ENCODE measurements around the gene P3H1.
A peak's percentile ranks its signal among the peaks of the same experiment; 100 is the strongest.
"Not testable (repeated sequence)": the region's sequence is repeated elsewhere in the genome, so short reads cannot be mapped to it uniquely, and the experiment has no call there.

P3H1 gene

GRCh38 chr1:42766741-42767509, at the start of gene P3H1, which contains the start of gene C1orf50:
TSS of gene P3H1 (minus strand) at chr1:42767028. CDS start at chr1:42766971, 57 bp downstream.
TSS of gene C1orf50 (plus strand) at chr1:42767249. CDS start at chr1:42767312, 63 bp downstream.
- peak; percentile 100 for DNase-seq

GRCh38 chr1:42815941-42816584, 49.2 kb upstream of the P3H1 start:
- peak; percentile 52 for DNase-seq

- not testable (repeated sequence) for DNase-seq
Observed at GRCh38 chr1:42814815-42815214, 48.0 kb upstream of the P3H1 start.

GRCh38 chr1:42807056-42807668, 40.3 kb upstream of the P3H1 start:
- DNase-seq, result no peak

GRCh38 chr1:42806593-42806992, 39.8 kb upstream of the P3H1 start:
- no peak for DNase-seq

GRCh38 chr1:42806171-42806570, 39.3 kb upstream of the P3H1 start:
- DNase-seq, result no peak

GRCh38 chr1:42801832-42802473, 35.1 kb upstream of the P3H1 start:
- no peak for DNase-seq

GRCh38 chr1:42797979-42798378, 31.2 kb upstream of the P3H1 start:
- no peak for DNase-seq

- no peak for DNase-seq
Observed at GRCh38 chr1:42797414-42797813, 30.6 kb upstream of the P3H1 start.

GRCh38 chr1:42793824-42794223, 27.0 kb upstream of the P3H1 start:
- DNase-seq, result no peak

GRCh38 chr1:42788021-42788420, 21.2 kb upstream of the P3H1 start:
- no peak for DNase-seq

- DNase-seq, result no peak
Observed at GRCh38 chr1:42786097-42786496, 19.3 kb upstream of the P3H1 start.

- no peak for DNase-seq
Observed at GRCh38 chr1:42784946-42785693, 18.3 kb upstream of the P3H1 start, which contains the start of gene TMEM269. TSS of gene TMEM269 (plus strand) at chr1:42784991. CDS start at chr1:42789894, 4,903 bp downstream.

- DNase-seq, result no peak
Observed at GRCh38 chr1:42784547-42784945, 17.7 kb upstream of the P3H1 start.

GRCh38 chr1:42783092-42783491, 16.3 kb upstream of the P3H1 start:
- no peak for DNase-seq

- DNase-seq, result no peak
Observed at GRCh38 chr1:42780176-42780575, 13.3 kb upstream of the P3H1 start.

- DNase-seq, result no peak
Observed at GRCh38 chr1:42779725-42780124, 12.9 kb upstream of the P3H1 start.

- DNase-seq, result peak; percentile 25
Observed at GRCh38 chr1:42777852-42778251, 11.0 kb upstream of the P3H1 start.

- no peak for DNase-seq
Observed at GRCh38 chr1:42776502-42776901, 9.7 kb upstream of the P3H1 start.

GRCh38 chr1:42774928-42775526, 8.2 kb upstream of the P3H1 start:
- no peak for DNase-seq

- no peak for DNase-seq
Observed at GRCh38 chr1:42773420-42773819, 6.6 kb upstream of the P3H1 start.

GRCh38 chr1:42769811-42770210, 3.0 kb upstream of the P3H1 start:
- DNase-seq, result no peak

All from NCI-H345 (cell line).